Measurements from ENCODE around the gene CYP4F3.

- TF ChIP-seq CTCF (IDR thresholded peaks at IDR 0.05) (no peak), POLR2A (IDR thresholded peaks at IDR 0.05) (no peak)
Measured at GRCh38 chr19:15652559-15653278, 12.0 kb downstream of the CYP4F3 start.

Data from gastroesophageal sphincter (tissue), 3 donors.